CD4-positive, alpha-beta T cell treated with Interleukin-4 for 1 hour (primary cell): ENCODE measurements around the gene PACSIN1.

Source experiments
- DNase-seq, 2 donors: peaks; one replicate each; pipeline ENCODE4 v3.0.0-alpha.2; 2020 to 2022

The PACSIN1 gene

DNA sequence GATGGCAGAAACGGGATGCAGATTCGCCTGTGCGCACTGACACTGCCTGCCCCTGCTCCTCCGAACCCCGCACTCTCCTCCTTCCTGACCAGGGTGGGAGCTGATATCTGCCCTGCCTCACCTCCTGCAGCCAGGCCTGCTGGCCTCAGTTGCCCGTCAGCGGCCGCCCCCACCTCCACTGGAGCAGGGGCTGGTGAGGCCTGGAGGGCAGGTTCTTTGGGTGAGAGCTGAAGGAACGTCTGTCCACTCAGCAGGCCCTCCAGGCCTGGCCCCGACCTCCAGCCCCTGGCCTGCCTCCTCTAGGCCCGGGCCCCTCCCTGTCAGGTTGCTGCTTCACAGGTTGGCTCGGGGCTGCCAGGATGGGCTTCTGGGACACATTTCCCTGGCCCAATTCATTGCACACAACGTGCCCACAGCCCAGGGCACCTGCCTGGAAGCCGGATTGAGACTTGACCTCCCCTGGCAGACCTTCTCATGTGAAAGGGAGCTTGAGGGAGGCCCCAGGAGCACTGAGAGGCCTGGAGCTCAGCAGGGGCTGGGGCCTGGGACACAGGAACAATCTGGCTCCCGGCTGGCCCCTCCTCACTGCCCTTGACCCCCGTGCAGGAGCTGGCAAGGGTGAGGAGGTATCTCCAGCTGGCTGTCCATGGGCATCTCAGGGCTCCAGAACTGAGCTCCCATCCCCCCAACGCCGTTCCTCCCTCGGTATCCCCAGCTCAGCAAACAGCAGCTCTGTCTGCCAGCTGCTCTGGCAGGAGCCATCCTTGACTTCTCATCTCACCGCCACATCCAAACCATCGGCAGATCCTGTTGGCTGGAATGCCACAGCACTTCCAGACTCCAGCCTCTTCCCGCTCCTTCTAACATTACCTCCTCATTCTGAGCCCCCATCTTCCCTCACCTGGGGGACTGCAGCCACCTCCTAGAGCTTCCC, 50.8 kb downstream of the PACSIN1 start:
- no peak for DNase-seq

DNA sequence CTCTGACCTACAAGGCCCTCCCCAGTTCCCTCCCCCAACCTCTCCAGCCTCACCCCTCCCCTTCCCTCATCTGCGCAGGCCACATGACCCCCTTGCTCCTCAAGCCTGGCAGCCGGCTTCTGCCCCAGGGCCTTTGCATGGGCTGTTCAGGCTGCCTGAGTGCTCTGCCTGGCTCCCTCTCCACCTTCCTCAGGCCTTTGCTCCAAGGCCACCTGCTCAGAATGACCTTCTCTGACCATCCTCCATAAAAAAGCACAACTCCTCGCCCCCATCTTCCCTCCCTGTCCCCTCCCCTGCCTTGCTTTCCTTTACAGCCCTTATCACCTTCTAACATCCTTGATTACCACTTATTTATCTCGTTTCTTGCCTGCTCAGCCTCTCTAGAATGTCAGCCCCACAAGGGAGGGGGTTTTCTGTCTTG, 51.6 kb downstream of the PACSIN1 start:
- DNase-seq, result no peak

DNA sequence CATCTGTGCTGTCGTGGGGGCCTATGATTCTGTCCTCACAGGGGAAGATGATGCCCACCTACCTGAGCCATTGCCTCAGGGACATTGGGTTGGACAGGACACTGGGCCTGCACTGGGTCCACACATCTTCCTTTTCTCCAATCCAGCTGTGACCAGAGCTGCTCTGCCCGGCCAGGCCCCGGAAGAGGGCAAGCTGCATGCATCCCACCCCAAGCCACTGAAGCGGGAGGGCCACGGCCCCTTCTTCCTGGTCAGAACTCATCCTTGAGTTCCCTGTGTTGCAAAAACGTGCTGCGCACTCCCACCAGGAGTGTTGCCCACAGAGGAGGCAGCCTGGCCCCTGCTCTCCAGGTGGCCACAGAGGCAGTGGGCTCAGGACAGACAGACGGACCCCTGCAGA, 52.1 kb downstream of the PACSIN1 start:
- DNase-seq, result no peak

DNA sequence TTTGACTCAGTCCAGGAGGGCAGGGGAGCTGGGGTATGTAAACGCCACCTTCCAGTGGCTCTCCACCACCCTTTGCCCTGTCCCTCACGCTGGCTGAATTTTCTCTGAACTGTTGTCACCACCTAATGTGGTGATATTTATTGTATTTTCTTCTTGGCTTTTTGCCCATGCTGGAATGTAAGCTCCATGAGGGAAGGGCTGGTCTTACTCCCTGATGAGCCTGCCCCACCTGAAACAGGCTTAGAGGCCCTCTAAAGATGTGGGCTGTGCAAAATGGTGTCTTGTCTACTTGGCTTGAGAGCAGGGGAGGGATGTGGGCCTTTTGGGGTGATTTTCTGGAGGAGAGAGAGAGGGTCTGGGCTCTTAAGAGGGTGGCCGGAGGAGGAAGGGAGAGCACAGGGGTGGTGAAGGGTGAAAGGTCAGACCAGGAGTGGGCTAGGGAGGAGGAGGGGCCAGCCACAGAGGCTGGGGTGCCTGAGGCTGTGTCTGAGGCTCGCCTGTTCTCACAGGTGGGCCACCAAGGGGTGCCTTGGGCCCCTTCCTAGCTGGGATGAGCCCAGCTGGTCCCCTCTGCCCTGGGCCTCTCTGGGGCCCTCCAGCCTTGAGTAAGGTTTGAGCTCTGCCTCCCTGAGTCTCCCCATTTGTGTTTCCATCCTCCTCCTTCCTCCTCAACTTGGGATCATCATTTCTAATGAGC, 52.9 kb downstream of the PACSIN1 start:
- no peak for DNase-seq

DNA sequence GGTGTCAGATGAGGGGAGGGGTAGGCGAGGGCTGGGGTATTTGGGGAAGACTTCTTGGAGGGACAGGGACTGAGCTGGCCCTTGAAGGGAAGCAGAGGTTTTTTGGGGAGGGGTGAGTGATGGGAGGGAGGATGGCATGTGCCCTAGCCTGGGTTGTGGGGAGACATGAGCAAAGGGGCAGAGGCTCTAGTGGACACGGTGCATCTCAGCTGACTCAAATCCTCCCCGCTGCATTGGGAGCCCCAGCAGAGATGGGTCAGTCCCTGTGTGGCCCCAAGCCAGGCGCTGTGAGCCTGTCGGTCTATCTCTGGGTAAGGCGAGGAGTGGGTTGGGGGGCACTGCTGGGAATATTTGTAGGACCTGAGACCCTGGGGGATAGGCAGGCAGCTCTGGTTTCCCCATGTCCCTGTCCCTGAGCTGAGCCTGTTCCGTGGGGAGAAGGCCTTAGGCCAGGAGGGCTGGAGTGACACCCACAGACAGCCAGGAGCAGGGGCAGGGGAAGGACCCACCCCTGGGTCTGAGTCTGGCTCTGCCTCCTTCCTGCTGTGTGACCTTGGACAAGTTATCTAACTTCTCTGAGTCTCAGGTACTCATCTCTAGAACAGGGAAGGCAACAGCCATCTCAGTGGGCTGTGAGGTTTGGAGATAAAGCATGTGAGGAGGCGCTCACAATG, 54.2 kb downstream of the PACSIN1 start:
- no peak for DNase-seq

DNA sequence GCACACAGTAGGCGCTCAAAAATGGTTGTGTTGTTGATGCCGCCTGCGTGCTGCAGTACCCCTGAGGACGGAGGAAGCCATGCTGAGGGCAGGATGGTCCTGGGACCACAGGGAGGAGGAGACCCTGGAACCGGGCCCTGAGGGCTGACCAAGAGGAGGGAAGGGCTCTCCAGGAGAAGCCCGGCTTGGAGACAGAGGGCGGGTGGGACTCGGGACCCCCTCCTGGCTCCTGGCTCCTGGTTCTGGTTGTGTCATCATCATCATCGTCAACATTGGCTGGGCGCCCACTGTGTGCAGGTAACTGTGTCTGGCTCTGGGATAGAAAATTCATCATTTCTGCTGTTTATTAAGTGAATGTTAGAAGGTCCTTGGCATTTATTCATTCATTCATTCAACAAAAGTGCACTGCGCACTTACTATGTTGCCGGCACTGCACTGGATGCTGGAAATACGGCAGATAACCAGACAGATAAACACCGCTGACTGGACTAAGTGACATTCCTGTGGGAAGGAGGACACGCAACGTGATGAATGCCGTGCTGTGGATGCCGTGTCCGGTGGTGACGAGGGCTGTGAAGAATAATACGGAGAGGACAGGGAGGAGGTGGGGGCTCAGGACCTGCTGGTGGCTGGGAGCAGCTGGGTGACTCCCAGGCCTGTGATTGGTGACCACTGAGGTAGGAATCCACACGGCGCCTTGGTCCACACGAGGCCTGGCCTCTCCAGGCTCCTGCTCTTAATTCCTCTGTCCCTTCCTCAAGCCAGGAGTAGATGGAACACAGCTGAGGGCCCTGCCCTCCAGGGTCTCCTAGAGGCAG, 55.0 kb downstream of the PACSIN1 start:
- no peak for DNase-seq

DNA sequence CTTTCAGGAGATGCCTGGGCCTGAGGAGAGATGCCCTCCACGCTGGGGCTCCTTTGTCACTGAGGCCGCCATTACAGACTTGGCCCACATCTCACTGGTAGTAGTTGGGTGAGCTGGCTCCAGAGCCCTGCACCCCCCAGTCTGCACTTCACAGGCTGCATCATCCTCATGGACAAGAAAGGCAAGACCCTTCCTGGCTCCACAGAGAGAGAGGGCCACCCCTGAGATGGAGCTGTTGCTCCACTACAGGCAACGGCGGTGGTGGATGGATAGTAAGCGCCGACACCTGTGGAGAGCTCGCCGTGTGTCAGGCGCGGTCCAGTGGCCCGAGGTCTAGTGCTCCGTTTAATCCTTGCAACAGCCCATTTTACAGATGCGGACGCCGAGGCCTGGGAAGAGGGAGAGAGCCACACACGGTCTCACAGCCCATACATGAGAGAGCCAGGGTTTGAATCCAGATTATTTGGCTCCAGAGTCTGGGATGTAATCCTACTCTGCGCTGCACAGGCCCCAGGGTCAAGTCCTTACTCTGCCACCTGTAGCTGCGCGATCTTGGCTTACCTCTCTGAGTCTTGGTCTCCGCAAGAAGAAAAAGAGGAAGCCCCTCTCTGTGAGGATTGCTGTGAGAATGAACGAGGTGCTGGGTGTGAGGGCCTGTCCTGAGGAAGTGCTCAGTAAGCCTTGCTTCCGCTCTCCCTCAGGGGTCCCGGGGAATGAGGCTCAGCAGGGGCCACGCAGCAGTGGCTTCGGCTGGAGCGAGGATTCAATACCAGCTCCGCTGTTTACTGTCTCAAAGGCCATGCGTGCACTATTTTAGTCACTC, 55.8 kb downstream of the PACSIN1 start:
- DNase-seq, result no peak

DNA sequence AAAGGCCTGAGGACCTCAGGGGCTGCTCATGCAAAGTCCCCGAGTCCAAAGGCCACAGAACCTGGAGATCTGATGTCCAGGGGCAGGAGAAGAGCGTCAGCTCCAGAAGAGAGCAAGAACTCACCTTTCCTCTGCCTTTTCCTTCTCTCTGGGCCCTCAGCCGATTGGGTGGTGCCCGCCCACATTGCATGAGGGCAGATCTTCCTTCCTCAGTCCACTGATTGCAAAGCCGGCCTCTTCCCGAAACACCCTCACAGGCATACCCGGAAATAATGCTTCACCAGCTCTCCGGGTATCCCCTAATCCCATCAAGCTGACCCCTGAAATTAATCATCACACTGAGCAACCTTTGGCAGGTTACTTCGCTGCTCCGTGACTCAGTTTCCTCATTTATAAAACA, 56.9 kb downstream of the PACSIN1 start:
- DNase-seq, result no peak

DNA sequence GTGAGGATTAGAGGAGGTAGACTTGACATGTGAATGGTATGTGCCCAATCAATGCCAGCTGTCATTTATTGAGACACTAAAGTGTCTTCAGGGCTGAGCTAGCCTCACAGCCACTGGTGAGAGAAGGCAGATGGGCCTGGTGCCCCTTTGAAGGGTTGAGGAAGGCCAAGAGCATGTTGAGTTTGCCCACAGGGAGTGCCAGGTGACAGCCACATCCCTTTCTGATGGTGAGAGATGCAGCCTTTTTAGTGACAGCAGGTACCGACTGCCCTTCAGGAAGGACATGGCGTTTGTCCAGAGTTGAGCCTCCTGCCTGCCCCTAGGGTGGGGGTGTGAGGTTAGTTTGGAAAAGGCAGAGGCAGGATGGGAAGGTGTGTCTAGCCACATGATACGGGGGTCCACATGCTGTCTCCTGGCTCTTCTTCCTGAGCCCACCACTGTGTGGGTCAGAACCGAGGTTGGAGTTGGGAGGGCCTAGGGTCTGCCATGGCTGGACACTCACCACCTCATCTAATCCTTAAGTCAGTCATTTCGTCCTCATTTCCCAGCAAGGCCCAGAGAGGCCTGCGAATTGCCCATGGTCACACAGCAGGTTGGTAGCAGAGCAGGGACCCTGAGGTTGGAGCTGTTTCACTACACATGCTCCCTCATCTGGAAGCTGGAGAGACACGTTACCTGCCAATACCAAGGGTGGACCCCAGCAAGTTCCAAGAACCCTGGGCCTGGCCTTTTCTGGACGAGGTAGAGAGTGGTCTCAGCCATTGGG, 57.7 kb downstream of the PACSIN1 start:
- DNase-seq, result no peak

DNA sequence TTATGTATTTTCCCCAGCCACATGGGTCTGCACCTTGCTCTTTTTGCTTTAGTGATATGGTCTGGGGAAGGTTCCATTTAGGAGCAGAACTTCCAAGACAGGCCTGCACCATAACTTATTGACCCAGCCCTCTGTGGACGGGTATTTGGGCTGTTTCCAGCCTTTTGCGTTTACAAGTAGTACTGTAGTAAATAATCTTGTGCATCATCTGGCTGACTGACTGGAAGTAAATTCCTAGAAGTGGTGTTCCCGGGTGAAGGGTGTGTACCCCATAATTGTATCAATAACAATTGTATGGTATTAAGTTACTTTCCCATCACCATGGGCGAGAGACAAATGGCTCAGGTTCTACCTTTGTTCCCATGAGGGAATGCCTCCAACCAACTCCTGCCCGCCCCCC, 58.6 kb downstream of the PACSIN1 start:
- DNase-seq, result no peak

DNA sequence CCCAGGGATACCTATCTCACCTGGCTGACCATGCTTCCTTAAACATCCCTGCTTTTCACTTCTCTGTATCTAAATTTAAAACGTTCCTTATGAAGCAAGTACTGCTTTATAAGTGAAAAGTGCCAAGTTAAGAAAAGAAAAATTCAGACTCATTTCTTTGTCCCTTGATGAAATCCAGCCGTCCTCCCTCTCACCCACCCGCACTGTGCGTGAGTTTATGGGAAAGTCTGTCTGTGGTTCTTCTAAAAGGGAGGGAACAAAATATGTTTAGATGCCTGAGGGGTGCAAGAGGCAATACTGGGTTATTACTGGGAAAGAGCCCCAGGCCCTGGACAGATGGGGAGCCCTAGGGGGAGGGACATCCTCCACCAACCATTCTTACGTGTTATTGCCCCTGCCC, 59.1 kb downstream of the PACSIN1 start:
- no peak for DNase-seq

DNA sequence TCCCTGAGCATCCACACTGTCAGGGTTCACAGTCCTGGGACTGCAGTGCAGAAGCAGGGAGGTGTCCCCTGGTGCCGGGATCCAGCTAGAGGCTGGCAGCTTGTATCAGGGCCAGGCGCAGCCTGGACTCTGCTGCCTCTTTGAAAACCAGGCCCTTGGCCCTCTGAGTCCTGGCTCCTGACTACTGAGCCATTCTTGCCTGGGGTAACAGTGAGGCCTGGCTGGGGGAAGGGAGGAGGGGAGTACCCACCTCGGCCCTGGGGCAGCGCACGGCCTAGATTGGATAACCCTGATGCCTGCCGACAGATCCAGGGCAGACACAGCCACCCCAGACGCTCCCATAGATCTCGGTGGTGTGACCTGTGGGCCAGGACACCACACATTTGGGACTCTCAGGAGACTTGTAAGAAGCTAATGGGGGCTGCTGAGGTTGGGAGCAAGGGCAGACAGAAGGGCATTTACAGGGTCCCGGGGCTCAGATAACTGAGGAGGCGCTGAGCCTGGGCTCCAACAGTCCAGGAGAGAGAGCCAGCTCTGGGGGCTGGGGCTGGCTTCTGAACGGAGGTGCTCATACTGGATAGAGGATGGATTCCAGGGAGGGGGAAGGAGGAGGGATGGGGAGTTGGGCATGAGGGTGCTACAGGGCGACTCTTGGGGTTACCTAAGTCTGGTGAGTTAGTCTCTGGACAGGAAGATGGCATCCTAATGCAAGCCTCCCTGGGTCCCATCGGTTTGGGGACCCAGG, 59.7 kb downstream of the PACSIN1 start:
- DNase-seq, result no peak

DNA sequence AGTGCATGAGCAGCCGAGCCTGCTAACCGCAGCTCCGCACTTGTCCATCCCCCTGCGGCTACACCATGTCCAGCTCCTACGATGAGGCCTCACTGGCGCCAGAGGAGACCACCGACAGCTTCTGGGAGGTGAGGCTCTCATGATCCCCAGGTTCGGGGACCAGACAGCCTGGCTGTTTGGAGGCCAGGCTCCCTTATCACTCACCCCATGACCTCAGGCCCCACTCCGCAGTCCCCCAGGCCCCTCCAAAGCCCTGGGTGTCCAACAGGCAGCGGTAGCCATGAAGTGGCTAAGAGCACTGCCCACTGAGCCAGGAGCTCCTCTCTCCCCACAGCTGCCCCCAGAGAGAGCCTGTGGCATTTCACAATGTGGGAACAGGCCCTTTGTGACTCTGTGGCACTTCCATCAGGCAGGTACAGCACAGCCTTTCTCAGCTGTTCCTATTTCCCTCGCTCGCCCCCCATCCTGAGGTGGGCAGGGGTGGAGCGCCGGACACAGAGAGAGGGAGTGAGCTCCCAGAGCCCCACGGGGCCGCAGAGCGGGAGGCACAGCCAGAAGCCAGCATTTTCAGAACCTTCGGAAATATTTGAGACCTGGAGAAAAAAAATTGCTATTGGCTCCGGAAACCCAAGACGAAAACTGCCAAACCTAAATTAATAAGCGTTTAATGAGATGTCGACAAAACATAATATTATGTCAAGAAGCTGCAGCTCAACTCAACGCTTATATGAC, 60.5 kb downstream of the PACSIN1 start:
- DNase-seq, result no peak

DNA sequence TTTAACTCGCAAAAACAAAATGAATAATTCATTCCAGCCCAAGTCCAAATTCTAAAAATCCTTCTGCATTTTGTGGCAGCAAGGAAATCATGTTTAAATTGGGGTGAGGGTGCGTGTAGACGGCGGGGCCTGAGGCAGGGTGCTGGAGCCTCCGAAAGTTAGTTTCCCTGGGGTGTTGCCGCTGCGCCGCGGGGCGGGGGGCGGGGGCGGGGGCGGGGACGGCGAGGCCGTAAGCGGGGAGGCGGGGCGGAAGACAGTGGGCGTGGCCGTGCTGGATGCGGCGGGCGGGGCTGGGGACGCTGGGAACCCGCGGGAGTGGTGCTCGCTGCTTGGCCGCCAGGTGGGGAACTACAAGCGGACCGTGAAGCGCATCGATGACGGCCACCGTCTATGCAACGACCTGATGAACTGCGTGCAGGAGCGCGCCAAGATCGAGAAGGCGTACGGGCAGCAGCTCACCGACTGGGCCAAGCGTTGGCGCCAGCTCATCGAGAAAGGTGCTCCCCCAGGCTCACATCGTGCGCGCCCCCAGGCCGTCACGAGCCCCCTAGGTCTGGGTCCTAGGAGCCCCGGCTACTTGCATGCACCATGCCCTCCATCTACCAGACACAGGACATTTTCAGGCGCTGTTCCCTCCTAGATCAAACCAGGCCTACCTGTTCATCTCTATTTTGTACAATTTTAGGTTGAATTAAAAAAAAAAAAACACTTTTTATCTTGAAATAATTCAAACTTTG, 61.3 kb downstream of the PACSIN1 start:
- DNase-seq, result peak; percentile 94 to 96

DNA sequence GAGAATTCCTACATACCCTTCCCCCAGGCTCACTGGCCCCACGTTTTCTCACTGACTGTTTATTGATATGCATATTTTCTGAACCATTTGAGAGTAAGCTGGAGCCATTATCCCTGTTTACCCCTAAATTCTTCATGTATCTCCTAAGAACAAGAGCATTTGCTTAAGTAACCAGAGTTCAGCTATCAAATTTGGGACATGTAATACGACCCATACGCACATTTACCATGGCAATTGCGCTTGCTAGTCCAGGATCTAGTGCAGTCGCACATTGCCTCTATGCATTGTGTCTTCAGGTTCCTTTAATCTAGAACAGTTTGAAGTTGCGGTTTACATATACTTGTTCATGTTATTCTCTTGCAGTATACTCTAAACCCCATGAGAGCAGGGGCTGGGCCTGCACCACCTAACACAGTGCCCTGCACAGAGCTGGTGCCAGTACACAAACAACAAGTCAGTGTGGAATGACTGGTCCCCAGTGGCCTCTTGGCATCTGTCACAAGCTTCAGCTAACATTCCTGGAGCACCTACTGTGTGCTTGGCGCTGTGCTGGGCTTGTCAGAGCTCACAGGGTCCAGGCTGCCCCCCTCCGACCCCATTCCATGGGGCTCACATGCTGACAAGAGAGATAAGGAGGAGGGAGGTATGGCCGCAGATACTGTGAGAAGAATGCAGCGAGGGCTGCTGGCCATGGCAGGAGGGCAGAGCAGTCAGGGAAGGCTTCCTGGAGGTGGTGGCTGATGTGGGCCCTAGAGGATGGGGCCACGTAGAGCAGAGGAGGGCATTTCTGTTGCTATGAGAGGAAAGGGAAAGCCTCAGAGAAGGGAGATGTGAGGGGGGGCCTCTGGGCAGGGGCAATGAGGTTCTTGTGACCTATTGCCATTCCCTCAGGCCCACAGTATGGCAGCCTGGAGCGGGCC, 62.1 kb downstream of the PACSIN1 start:
- no peak for DNase-seq

DNA sequence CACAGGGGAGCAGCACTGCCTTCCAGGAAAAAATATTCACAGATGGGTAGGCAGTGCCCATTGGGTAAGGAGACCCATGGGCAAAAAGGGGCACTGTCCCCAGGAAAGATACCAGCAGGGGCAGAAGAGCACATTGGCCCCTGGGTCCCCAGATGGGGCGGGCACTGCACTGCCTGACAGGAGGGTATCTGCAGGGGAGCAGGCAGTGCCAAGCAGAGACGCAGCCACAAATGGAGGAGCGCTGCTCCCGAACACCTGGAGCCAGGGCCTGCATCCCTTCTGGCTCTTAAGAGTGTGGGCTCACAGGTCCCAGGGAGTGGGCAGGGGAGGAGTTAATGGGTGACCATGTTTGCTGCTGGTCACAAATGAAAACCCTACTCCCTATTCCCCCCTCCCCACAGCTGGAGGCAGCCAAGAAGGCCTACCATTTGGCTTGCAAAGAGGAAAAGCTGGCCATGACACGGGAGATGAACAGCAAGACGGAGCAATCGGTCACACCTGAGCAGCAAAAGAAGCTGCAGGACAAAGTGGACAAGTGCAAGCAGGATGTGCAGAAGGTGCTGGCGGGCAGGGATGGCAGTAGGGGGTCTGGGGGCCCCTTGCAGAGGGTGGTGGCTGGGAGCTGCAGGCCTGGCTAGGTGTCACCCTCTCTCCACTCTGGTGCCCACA, 63.3 kb downstream of the PACSIN1 start:
- DNase-seq, result no peak

DNA sequence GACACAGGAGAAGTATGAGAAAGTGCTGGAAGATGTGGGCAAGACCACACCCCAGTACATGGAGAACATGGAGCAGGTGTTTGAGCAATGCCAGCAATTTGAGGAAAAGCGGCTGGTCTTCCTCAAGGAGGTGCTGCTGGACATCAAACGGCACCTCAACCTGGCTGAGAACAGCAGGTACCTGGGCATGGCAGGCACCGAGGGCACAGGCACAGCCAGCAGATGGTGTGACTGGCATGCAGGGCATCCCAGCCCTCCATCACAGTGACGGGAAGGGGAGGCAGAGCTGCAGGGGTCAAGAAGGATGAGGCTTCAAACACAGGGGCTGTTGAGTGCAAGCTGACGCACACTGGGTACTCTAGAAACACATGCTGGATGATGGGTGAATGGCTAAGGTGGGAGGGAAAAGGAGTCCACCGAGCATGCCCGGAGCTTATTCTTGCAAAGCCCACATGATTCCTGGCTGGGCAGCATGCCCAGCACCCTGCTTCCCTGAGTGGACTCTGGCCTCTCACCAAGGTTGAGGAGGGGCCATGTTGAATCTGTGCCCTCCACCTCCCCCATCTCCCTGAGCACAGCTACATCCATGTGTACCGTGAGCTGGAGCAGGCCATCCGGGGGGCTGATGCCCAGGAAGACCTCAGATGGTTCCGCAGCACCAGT, 63.9 kb downstream of the PACSIN1 start:
- no peak for DNase-seq
